ENCODE measurements around the gene MRPS2. TPM values are rescaled to one million over a fixed set of nuclear protein-coding genes. Genes with fewer than 3 reads are reported as not detected.

The MRPS2 gene
- total RNA-seq, 1 experiment from 2014 or later: 77.6 TPM

- peaks cover 6% of the 10 kb centered on the region; the same call in 1 of the 2 replicates for H3K36me3 Mint-ChIP-seq
- CTCF ChIA-PET: interaction anchor here (1.2 kb wide), 1 partner anchor 20 kb away, joined by 3 read pairs; no protein-coding TSS in a partner anchor
- TF ChIP-seq FOXJ3 (CRISPR knock-in tag; IDR thresholded peaks at IDR 0.05; ENCODE audit: borderline replicate concordance) (no peak), STAT6 (CRISPR knock-in tag; conservative IDR thresholded peaks at IDR 0.05; ENCODE audit: low read depth) (no peak), USF1 (CRISPR knock-in tag; IDR thresholded peaks at IDR 0.05) (peak; percentile 70), USF2 (CRISPR knock-in tag; IDR thresholded peaks at IDR 0.05) (peak; percentile 70), FOXP1 (CRISPR knock-in tag; IDR thresholded peaks at IDR 0.05; ENCODE audit: borderline replicate concordance) (peak; percentile 34; the same call in 1 of the 2 replicates), SP1 (CRISPR knock-in tag; conservative IDR thresholded peaks at IDR 0.05) (0 out of 2 replicates have a peak, but pooled peaks have one; percentile 20)
- TF ChIP-seq, protein P1, sequence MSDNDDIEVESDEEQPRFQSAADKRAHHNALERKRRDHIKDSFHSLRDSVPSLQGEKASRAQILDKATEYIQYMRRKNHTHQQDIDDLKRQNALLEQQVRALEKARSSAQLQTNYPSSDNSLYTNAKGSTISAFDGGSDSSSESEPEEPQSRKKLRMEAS (CRISPR knock-in tag; IDR thresholded peaks at IDR 0.05): peak; percentile 36; the same call in 1 of the 2 replicates
- peak overlapping the region; percentile 79 for H3K4me3 Mint-ChIP-seq
- peak; percentile 23; the same call in 1 of the 2 replicates for ATAC-seq
- peak overlapping the region; percentile 32; the same call in 1 of the 2 replicates for H3K27ac Mint-ChIP-seq
- no peaks in the 10 kb centered on the region for H3K9me3 Mint-ChIP-seq
- H3K4me1 Mint-ChIP-seq: peaks cover 26% of the 10 kb centered on the region
- POLR2A ChIA-PET: no interaction called here
- peak; percentile 38 for DNase-seq (ENCODE audit: low spot score)
- no peaks in the 10 kb centered on the region; the same call in 1 of the 2 replicates for H3K27me3 Mint-ChIP-seq (ENCODE audit: low read depth)
Measured at GRCh38 chr9:135478829-135479468, 21.5 kb upstream of the MRPS2 start.

DNA sequence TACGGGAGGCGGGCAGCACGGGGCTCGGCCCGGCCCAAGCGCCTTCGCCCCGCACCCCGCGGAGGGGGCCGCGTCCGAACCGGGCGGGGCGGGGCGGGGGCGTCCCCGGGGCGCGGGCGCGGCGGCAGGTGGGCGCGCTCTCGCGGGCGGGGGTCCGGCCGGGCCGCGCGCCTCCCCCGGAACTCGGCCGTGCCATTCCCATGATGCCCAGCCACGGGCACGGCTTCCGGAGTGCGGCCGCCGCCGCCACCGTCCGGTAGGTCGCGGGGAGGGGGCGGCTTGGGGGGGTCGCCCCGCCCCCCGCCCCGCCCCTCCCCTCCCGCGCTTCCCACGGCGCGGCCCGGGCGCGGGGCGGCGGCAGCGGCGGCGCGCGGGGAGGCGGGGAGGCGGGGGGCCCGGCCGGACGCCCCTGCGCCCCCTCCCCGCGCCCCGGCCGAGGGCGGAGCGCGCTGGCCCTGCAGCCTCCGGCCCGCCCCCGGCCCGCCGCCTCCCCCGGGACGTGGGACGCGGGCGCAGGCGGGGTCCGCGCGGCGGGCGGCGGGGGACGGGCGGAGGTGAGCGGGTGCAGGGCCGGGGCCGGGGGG lies 20.9 kb upstream of the MRPS2 start, which contains the start of gene PPP1R26:
Gene PPP1R26 (plus strand): TSS at position 314 of the 584 bp plus-strand sequence. CDS start 4,729 bp downstream, outside the sequence.
- no peaks in the 10 kb centered on the region; the same call in 1 of the 2 replicates for H3K27me3 Mint-ChIP-seq (ENCODE audit: low read depth)
- POLR2A ChIA-PET: interaction anchor here (1.3 kb wide), 1 partner anchor 12 kb away, joined by 3 read pairs; no protein-coding TSS in a partner anchor
- CTCF ChIA-PET: interaction anchor here (0.6 to 2.0 kb wide), 6 partner anchors 20 to 41 kb away, joined by 3 to 12 read pairs (median 9); a partner anchor contains a TSS
- ATAC-seq (peak; percentile 9), DNase-seq (ENCODE audit: low spot score) (no peak)
- no peak for TF ChIP-seq ATF3 (CRISPR knock-in tag; conservative IDR thresholded peaks at IDR 0.05)
- TF ChIP-seq ZNF423 (CRISPR knock-in tag; IDR thresholded peaks at IDR 0.05): 0 out of 2 replicates have a peak, but pooled peaks have one; percentile 19
- no peak for TF ChIP-seq ZNF416 (CRISPR knock-in tag; IDR thresholded peaks at IDR 0.05)
- TF ChIP-seq NFATC4 (CRISPR knock-in tag; IDR thresholded peaks at IDR 0.05): no peak
- no peak for TF ChIP-seq TEAD4 (CRISPR knock-in tag; IDR thresholded peaks at IDR 0.05)
- peak within 1 kb of the TSS; percentile 79 for H3K4me3 Mint-ChIP-seq
- no peaks in the 10 kb centered on the region for H3K9me3 Mint-ChIP-seq
- peaks cover 23% of the 10 kb centered on the region for H3K4me1 Mint-ChIP-seq
- H3K27ac Mint-ChIP-seq: peak within 1 kb of the TSS; percentile 32; the same call in 1 of the 2 replicates
- H3K36me3 Mint-ChIP-seq: peaks cover 12% of the 10 kb centered on the region; the same call in 1 of the 2 replicates

DNA sequence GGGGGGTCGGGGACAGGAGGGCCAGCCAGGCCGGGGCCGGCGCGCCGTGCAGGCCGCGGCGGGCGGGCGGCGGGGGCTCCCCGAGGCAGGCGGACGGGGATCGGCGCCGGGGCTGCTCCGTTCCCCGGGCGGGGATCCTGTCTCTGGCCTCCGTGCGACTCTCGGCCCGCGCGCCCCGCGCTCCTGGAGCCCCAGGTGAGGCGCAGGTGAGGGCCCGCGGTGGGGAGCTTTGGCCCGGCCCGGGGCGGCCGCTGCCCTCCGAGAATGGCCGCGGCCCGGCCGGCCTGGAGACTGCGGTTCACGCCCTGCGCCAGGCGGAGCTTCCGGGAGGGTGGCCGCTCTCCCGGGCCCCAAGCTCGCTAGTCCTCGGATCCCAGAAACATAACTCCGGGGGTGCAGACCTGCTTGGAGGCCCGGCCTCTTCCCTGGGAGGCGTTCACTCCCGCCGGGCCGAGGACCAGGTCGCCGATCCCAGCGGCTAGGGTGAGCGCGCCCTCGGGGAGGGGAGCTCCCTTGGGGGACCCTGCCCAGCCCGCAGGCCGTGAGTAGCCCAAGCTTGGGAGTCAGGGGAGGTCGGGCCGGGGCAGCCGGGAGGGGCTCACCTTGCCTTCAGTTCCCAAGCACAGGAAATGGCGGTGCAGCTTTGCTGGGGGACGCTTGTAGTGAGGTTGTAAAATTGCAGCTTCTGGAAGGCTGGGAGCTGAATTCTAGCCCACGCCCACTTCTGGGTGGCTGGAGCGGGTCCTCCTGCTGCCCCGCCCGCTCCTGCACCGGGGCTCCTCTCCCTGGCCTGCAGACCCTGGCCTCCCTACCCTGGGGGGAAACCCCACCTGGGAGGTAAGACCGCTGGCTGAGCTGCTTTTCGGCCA lies 20.2 kb upstream of the MRPS2 start:
- Mint-ChIP-seq H3K27me3 (ENCODE audit: low read depth) (no peaks in the 10 kb centered on the region; the same call in 1 of the 2 replicates), H3K4me1 (peaks cover 21% of the 10 kb centered on the region), H3K9me3 (no peaks in the 10 kb centered on the region), H3K27ac (no peak overlapping the region), H3K4me3 (peak overlapping the region; percentile 66), H3K36me3 (peaks cover 18% of the 10 kb centered on the region)
- ATAC-seq (peak; percentile 61), DNase-seq (ENCODE audit: low spot score) (peak; percentile 45)
- CTCF ChIA-PET: interaction anchor here (0.6 to 2.0 kb wide), 8 partner anchors 10 to 41 kb away, joined by 3 to 12 read pairs (median 9); a partner anchor contains a TSS
- POLR2A ChIA-PET: interaction anchor here (1.3 kb wide), 1 partner anchor 13 kb away, joined by 3 read pairs; no protein-coding TSS in a partner anchor
- TF ChIP-seq, protein P1 (CRISPR knock-in tag; IDR thresholded peaks at IDR 0.05): no peak
- 0 out of 2 replicates have a peak, but pooled peaks have one; percentile 25 for TF ChIP-seq TEAD1 (CRISPR knock-in tag; IDR thresholded peaks at IDR 0.05)
- no peak for TF ChIP-seq ZBTB43 (CRISPR knock-in tag; IDR thresholded peaks at IDR 0.05)
- TF ChIP-seq GABPB1 (CRISPR knock-in tag; IDR thresholded peaks at IDR 0.05): no peak
- TF ChIP-seq KAT7 (CRISPR knock-in tag; IDR thresholded peaks at IDR 0.05; ENCODE audit: borderline replicate concordance): no peak
- TF ChIP-seq USF1 (CRISPR knock-in tag; IDR thresholded peaks at IDR 0.05): no peak
- 0 out of 2 replicates have a peak, but pooled peaks have one; percentile 11 for TF ChIP-seq NFYB (CRISPR knock-in tag; conservative IDR thresholded peaks at IDR 0.05; ENCODE audit: low read depth)

Data from WTC11 (cell line).